Activated CD8-positive, alpha-beta T cell treated with anti-CD3 and anti-CD28 coated beads, Interleukin-2, amount 10 ng/mL, durations not matched to agents 7 days and 5 days (primary cell): ENCODE measurements around the gene SIX4. TPM values are rescaled to one million over a fixed set of nuclear protein-coding genes. Genes with fewer than 3 reads are reported as not detected.
"Not testable (repeated sequence)": the region's sequence is repeated elsewhere in the genome, so short reads cannot be mapped to it uniquely, and the experiment has no call there.

Source experiments
- ATAC-seq: fragments of 150-1000 bp; cut with Tn5 transposase; one replicate; pipeline ENCODE4 v1.10.0; 2021; ENCODE audit warnings: moderate library complexity
- CTCF ChIA-PET: fragments of 350-600 bp; sonication (Branson Sonifier 250); formaldehyde crosslinking; loops from one replicate; lab custom pipeline; 2021; ENCODE audit warnings: antibody characterized with exemption; lab: Charles Lee
- POLR2A ChIA-PET: fragments of 350-600 bp; sonication (Branson Sonifier 250); formaldehyde crosslinking; loops from one replicate; lab custom pipeline; 2021; ENCODE audit warnings: antibody characterized with exemption; lab: Charles Lee
- DNase-seq: peaks from one replicate; pipeline ENCODE4 v3.0.0-alpha.2; 2020
- H3K27ac Mint-ChIP-seq: one replicate; pipeline ENCODE4 v1.8.0; 2021; ENCODE audit warnings: mild to moderate bottlenecking, mixed read lengths
- H3K27me3 Mint-ChIP-seq: one replicate; pipeline ENCODE4 v1.8.0; 2021; ENCODE audit warnings: low read depth, mixed read lengths
- H3K36me3 Mint-ChIP-seq: one replicate; pipeline ENCODE4 v1.8.0; 2021; ENCODE audit warnings: low read depth, mixed read lengths
- H3K4me1 Mint-ChIP-seq: one replicate; pipeline ENCODE4 v1.8.0; 2021; ENCODE audit warnings: low read depth, mixed read lengths
- H3K4me3 Mint-ChIP-seq: one replicate; pipeline ENCODE4 v1.8.0; 2021; ENCODE audit warnings: mild to moderate bottlenecking, mixed read lengths
- H3K9me3 Mint-ChIP-seq: one replicate; pipeline ENCODE4 v1.8.0; 2022; ENCODE audit warnings: mixed read lengths; ENCODE audit not compliant: insufficient read depth
- total RNA-seq, 2 experiments: library from RNA; stranded (reverse); gene quantifications; one replicate each; pipeline ENCODE4 v1.2.3, GENCODE V29; 2021

SIX4 gene
- total RNA-seq, 2 experiments from 2014 or later: 0.10 TPM; not detected in 1

DNA sequence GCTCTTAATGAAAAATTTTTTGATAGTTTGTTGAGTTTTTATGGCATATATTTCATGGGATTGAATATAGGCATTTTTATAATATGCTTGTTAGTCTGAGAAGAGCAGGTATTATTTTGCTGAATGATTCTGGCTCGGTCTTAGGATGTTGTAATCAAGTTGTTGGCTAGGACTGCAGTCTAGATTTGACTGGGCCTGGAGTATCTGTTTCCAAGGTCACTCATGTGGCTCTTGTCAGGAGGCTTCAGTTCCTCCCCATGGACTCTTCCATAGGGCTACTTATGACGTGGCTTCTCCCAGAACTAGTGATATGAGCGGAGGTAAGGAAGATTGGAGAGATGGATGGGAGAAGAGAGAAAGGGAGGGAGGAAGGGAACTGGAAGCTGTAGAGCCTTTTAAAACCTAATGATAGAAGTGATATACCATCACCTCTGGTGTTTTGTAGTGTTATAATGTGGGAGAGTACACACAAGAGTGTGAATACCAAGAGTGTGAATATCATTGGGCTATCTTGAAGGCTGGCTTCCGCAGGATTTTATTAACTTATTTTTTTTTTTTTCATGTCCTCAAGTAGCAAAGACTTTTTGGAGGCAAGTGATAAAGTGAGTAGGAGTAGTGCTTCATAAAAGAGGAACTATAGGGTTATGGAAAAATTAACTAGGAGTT is 14.8 kb upstream of the SIX4 start:
- ATAC-seq (no peak), DNase-seq (no peak)
- Mint-ChIP-seq H3K9me3 (no peaks in the 10 kb centered on the region), H3K36me3 (peaks cover 16% of the 10 kb centered on the region), H3K4me3 (no peak overlapping the region), H3K27ac (no peak overlapping the region), H3K4me1 (peaks cover 22% of the 10 kb centered on the region), H3K27me3 (no peaks in the 10 kb centered on the region)
- CTCF ChIA-PET: no interaction called here
- POLR2A ChIA-PET: interaction anchor here (0.7 kb wide), 1 partner anchor 242 kb away, joined by 3 read pairs; the partner anchor contains the start of gene SLC38A6

DNA sequence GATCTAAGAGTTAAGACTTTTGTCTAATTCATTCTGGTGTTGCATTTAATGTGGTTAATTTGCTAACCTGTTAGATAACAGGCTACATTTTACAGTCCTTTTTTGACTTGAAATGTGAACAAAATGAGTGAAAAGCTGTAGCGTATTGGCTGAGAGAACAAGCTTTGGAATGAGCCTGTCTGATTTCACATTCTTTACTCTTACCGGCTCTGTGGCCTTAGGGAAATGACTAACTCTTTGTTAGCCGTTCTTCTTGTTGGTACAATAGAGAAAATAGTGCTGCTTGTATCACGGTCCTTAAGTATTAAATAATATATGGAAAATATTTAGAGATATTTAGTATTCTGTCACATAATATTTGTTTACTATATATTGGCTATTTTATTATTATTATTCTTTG is 12.3 kb upstream of the SIX4 start:
- CTCF ChIA-PET: interaction anchor here (1.1 kb wide), 1 partner anchor 12 kb away, joined by 3 read pairs; no protein-coding TSS in a partner anchor
- peaks cover 8% of the 10 kb centered on the region for H3K27me3 Mint-ChIP-seq
- H3K9me3 Mint-ChIP-seq: no peaks in the 10 kb centered on the region
- H3K4me3 Mint-ChIP-seq: peak overlapping the region; percentile 22
- H3K27ac Mint-ChIP-seq: no peak overlapping the region
- no peak for ATAC-seq
- peaks cover 3% of the 10 kb centered on the region for H3K36me3 Mint-ChIP-seq
- H3K4me1 Mint-ChIP-seq: peaks cover 22% of the 10 kb centered on the region
- no peak for DNase-seq
- POLR2A ChIA-PET: interaction anchor here (0.6 kb wide), 1 partner anchor 770 kb away, joined by 3 read pairs; no protein-coding TSS in a partner anchor

DNA sequence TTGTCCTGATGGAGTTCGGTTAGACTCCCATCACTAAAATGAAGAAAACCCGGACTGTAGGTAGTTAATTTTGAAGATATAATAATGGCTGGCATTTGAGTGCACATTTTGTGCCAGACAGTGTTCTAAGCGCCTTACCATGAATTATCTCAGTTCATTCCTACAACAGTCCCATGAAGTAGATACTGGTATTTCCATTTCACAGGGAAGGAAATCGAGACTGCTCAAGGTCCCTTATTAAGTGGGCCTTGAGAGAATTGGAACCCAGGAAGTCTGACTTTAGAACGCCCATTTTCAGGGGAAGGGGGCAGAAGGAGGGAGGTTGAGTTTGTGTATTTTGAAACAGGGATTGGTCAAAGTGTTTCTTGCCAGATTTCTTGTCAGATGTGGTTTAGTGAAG is 11.3 kb upstream of the SIX4 start:
- Mint-ChIP-seq H3K9me3 (no peaks in the 10 kb centered on the region), H3K4me3 (peak overlapping the region; percentile 98), H3K27me3 (peaks cover 16% of the 10 kb centered on the region), H3K4me1 (peaks cover 22% of the 10 kb centered on the region), H3K27ac (peak overlapping the region; percentile 39), H3K36me3 (peaks cover 5% of the 10 kb centered on the region)
- ChIA-PET POLR2A (interaction anchor here (1.5 kb wide), 1 partner anchor 18 kb away, joined by 7 read pairs; no protein-coding TSS in a partner anchor), CTCF (interaction anchor here (0.6 kb wide), 2 partner anchors 64 to 774 kb away, joined by 3 read pairs; no protein-coding TSS in a partner anchor)
- peak; percentile 8 for ATAC-seq
- DNase-seq: no peak

DNA sequence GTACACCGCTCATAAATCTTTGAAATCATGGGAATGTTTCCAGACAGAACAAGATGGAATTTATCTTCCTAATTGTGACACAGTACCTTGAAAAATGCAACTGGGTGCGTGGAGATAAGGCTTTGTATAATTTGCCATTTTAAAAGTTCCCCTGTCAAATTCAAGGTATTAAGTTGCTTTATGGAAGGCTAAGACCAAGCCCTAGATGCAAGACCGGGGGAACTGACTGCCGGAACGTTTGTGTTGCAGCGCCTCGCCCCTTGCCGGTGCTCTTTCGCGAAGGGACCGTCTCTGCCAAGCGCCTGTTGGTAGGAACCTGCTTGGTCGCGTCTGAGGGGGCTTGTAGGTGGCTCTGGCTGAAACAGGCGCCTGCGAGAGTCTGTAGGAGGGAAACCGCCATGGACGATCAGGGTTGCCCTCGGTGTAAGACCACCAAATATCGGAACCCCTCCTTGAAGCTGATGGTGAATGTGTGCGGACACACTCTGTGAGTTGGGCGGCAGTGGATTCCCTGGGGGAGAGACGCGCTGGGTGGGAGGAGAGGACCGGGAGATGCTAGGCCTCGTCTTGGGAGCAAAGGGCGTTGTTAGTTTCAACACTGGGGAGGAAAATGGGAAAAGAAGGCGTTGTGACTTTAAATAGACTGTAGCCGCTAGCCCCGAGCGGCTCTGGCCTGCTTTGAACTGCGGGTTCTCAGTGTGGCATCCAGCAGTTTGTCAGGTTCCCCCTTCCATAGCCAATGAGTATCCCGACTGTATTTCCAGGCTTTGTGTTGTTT is 10.5 kb upstream of the SIX4 start, which contains the start of gene MNAT1:
Gene MNAT1, plus strand, starts transcription at position 297 of the 778 bp plus-strand sequence. Its CDS starts 102 bp downstream, at position 399.
- CTCF ChIA-PET: no interaction called here
- H3K4me1 Mint-ChIP-seq: peaks cover 22% of the 10 kb centered on the region
- peak; percentile 85 for DNase-seq
- peaks cover 22% of the 10 kb centered on the region for H3K27me3 Mint-ChIP-seq
- peak; percentile 98 for ATAC-seq
- peaks cover 5% of the 10 kb centered on the region for H3K36me3 Mint-ChIP-seq
- peak within 1 kb of the TSS; percentile 95 for H3K27ac Mint-ChIP-seq
- POLR2A ChIA-PET: interaction anchor here (1.5 kb wide), 1 partner anchor 19 kb away, joined by 7 read pairs; no protein-coding TSS in a partner anchor
- no peaks in the 10 kb centered on the region for H3K9me3 Mint-ChIP-seq
- H3K4me3 Mint-ChIP-seq: peak within 1 kb of the TSS; percentile 98

DNA sequence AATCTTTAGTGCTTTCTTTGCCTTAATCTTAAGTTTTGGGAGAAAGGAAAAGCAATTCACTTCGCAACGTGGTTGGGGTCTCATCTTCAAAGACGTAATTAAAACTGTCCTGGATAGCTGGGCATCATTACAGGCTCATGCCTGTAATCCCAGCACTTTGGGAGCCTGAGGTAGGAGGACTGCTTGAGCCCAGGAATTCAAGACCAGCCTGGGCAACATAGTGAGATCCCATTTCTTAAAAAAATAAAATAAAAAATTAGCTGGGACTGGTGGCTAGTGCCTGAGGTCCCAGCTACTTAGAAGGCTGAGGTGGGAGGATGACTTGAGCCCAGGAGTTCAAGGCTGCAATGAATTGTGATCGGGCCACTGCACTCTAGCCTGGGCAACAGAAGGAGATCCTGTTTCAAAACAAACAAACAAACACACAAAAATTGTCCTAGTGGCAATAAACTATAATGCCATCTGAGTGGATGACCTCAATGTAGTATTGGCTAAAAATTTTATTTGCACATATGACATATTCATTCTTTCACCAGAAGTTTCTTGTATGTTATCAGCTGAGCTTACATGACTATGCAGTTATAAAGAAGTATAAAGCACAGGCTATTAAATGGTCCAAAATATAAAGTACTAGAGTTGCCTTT is 8.8 kb upstream of the SIX4 start:
- Mint-ChIP-seq H3K9me3 (no peaks in the 10 kb centered on the region), H3K4me1 (peaks cover 20% of the 10 kb centered on the region), H3K27me3 (peaks cover 35% of the 10 kb centered on the region), H3K36me3 (peaks cover 5% of the 10 kb centered on the region), H3K4me3 (no peak overlapping the region), H3K27ac (no peak overlapping the region)
- ATAC-seq (no peak), DNase-seq (no peak)
- POLR2A ChIA-PET: interaction anchor here (0.6 to 0.8 kb wide), 2 partner anchors 83 to 248 kb away, joined by 3 to 4 read pairs; partner anchors contain the start of genes SLC38A6 and TRMT5
- CTCF ChIA-PET: interaction anchor here (1.0 to 1.1 kb wide), 2 partner anchors 10 to 108 kb away, joined by 3 read pairs; no protein-coding TSS in a partner anchor

DNA sequence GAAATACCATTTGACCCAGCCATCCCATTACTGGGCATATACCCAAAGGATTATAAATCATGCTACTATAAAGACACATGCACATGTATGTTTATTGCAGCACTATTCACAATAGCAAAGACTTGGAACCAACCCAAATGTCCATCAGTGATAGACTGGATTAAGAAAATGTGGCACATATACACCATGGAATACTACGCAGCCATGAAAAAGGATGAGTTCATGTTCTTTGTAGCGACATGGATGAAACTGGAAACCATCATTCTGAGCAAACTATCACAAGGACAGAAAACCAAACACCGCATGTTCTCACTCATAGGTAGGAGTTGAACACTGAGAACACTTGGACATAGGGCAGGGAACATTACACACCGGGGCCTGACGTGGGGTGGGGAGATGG is 7.1 kb upstream of the SIX4 start:
- DNase-seq, ATAC-seq, H3K9me3 Mint-ChIP-seq, CTCF ChIA-PET, POLR2A ChIA-PET, H3K4me3 Mint-ChIP-seq, H3K36me3 Mint-ChIP-seq, H3K27ac Mint-ChIP-seq: not testable (repeated sequence)
- Mint-ChIP-seq H3K27me3 (peaks cover 49% of the 10 kb centered on the region), H3K4me1 (peaks cover 26% of the 10 kb centered on the region)

DNA sequence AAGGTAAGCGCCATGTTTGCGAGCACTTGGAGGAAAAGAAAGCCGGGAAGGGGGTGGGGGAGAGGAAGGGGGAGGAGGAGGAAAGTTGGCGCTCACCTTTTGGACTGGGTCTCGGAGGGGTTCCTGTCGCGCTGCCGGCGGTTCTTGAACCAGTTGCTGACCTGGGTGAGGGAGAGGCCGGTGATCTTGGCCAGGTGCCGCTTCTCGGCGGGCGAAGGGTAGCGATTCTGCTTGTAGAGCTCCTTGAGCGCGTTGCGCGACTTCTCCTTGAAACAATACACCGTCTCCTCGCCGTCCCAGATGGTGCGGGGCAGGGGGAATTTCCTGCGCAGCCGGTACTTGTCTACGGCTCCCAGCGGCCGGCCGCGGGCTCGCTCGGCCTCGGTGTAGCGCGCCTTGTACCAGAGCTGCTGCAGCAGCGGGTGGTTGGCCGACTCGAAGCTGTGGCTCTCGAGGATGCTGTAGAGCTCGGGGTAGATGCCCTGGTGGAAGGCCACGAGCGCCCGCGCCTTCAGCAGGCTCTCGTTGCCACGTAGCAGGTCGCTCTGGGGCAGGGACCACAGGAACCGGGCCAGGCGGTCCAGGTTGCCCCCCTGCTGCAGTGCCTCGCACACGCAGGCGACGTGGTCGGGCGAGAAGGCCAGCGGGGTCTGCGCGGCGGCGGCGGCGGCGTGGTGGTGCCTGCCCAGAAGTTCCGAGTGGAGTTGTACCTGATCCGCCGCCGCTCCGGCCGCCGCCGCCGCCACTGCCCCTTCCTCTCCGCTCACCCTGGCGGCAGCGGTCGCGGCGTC is 840 bp downstream of the SIX4 start:
- no peaks in the 10 kb centered on the region for H3K9me3 Mint-ChIP-seq
- H3K4me1 Mint-ChIP-seq: peaks cover 32% of the 10 kb centered on the region
- peaks cover 75% of the 10 kb centered on the region for H3K27me3 Mint-ChIP-seq
- H3K36me3 Mint-ChIP-seq: no peaks in the 10 kb centered on the region
- POLR2A ChIA-PET: no interaction called here
- H3K27ac Mint-ChIP-seq: no peak overlapping the region
- peak; percentile 46 for DNase-seq
- peak; percentile 61 for ATAC-seq
- H3K4me3 Mint-ChIP-seq: peak overlapping the region; percentile 80
- CTCF ChIA-PET: interaction anchor here (1.0 to 1.3 kb wide), 2 partner anchors 10 to 530 kb away, joined by 3 read pairs; no protein-coding TSS in a partner anchor

DNA sequence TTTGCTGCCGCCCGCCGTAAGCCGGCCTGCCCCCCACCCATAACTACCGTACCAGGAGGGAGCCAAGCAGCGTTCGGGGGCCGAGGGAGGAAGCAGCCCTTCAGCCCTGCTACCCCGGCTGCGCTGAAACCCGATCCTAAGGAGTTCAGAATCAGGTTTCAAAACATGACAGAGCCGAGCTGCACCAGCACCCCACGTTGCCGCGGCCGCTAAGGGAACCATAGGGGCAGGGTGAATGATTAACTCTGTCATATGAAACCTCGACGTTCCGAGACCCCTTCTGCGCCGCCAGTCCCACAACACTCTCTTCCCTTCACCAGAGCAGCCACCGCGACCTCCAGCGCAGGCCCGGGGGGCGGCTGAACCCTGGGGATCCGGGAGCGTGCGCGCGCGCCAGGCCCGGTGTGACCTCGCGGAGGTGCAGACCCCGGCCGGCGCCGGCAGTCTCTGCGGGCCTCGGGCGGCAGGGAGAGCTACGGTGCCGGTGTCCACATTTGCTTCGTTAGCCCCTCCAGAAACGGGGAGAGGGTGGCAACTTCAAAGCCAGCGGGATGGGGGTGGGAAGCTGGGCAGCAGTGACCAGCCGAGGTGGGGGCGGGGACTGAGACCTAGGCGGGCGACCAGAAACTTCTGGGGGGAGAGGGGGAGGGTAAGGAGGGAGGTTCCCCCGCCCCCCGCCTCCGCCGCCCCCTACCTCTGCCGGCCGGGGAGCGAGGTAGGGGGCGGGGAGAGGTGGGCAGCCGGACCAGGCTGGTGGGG is 1.6 kb downstream of the SIX4 start:
- DNase-seq: peak; percentile 35
- ATAC-seq: peak; percentile 17
- Mint-ChIP-seq H3K4me1 (peaks cover 32% of the 10 kb centered on the region), H3K27ac (peak overlapping the region; percentile 8), H3K4me3 (peak overlapping the region; percentile 77), H3K9me3 (no peaks in the 10 kb centered on the region), H3K36me3 (no peaks in the 10 kb centered on the region), H3K27me3 (peaks cover 69% of the 10 kb centered on the region)
- ChIA-PET CTCF (interaction anchor here (1.0 kb wide), 1 partner anchor 11 kb away, joined by 3 read pairs; no protein-coding TSS in a partner anchor), POLR2A (no interaction called here)

DNA sequence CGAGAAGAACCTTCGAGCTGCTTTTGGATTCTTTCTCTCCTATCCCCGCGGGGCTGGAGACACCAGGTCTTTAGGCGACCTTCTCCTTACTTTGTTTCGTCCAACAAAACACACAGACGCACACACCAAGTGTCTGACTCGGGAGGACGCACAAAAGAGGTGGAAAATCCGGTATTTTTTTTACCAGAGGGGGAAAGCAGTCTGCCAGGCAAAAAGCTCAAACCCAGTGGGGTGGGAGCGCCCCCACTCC is 2.1 kb downstream of the SIX4 start:
- Mint-ChIP-seq H3K27ac (no peak overlapping the region), H3K27me3 (peaks cover 64% of the 10 kb centered on the region), H3K4me3 (peak overlapping the region; percentile 77), H3K4me1 (peaks cover 29% of the 10 kb centered on the region), H3K9me3 (no peaks in the 10 kb centered on the region), H3K36me3 (no peaks in the 10 kb centered on the region)
- CTCF ChIA-PET: no interaction called here
- POLR2A ChIA-PET: no interaction called here
- ATAC-seq (no peak), DNase-seq (no peak)

DNA sequence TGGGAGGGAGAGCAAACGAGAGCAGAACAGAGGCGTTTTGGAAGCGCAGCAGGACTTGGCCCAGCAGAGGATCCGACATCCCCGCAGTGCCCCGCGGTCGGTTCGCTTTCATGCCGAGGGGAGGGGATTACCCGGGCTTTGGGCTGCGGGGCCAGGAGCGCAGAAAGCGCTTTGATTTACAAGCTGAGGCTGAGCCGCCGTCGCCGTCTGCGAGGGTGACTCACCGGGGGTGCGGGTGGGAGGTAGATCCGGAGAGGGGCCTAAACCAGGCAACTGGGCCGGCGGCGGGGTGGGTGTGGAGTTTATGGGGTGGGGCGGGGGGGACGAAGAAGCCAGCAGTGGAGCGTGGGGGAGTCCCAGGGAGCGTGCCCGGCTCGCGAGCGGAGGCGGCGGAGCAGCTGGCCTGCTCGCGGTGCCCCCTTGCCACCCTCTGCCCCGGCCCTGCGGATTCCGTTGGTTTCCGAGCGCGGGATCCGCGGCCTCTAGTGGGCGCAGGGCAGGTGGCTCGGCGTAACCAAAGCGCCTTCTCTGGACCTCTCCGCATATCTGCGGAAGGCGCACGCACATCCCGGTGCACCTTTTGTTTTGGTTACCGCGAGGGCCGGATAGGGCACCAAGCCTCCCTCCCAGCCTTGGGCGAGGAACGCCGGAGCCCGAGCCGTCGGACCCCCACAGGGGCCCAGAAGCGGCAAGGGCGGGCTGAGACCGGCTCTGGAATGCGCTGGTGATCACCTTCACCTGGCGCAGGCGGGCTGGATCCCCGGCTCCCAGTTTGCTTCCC is 2.6 kb downstream of the SIX4 start:
- H3K27me3 Mint-ChIP-seq: peaks cover 60% of the 10 kb centered on the region
- peak; percentile 42 for DNase-seq
- H3K4me1 Mint-ChIP-seq: peaks cover 24% of the 10 kb centered on the region
- no peaks in the 10 kb centered on the region for H3K36me3 Mint-ChIP-seq
- H3K27ac Mint-ChIP-seq: no peak overlapping the region
- POLR2A ChIA-PET: no interaction called here
- ATAC-seq: peak; percentile 47
- peak overlapping the region; percentile 77 for H3K4me3 Mint-ChIP-seq
- CTCF ChIA-PET: interaction anchor here (0.5 kb wide), 1 partner anchor 163 kb away, joined by 4 read pairs; no protein-coding TSS in a partner anchor
- no peaks in the 10 kb centered on the region for H3K9me3 Mint-ChIP-seq
